NCI-H82 treated with DMSO at 0.1 percent for 48 hours (cell line): Measurements from ENCODE around the gene RFX1.

Experiments
- DNase-seq: peaks from one replicate; lab custom pipeline; 2025; ENCODE audit not compliant: unreplicated experiment; lab: John Stamatoyannopoulos, UW

Gene RFX1

DNA sequence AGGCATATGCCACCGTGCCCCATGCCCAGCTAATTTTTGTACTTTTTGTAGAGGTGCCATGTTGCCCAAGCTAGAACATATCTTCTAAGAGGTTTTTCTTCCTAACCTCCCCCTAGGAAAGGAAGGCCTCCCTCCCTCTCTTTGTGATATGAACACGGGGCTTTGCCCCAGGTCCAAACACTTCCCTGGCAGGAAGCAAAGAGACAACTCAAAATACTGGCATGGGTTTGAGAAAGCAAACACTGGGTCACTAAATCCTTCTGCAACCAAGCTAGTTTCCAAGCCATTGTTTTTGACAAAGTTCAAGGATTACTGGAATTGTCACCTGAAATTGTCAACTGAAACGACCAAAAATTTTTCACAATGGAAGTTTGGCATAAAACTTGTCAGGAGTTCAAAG, 91.3 kb downstream of the RFX1 start:
- DNase-seq, result no peak

DNA sequence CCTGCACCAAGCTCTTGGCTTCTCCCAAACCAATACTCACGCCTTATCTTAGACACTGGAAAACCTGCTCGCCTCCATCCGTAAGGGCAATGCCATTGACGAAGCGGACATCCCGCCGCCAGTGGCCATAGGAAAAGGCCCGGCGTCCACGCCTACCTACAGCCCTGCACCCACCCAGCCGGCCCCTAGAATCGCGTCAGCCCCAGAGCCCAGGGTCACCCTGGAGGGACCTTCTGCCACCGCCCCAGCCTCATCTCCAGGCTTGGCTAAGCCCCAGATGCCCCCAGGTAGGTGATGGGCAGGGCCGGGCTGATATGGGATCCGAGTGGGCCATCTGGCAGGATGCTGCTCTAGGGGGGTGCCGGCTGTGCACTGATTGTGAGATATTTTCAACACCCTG, 92.8 kb downstream of the RFX1 start:
- DNase-seq, result no peak
